IPS DF 6.9 (cell line): Measurements from ENCODE around the gene POU2F2.

Experiments used
- DNase-seq: peaks from one replicate; pipeline ENCODE4 v3.0.0-alpha.2; 2013; ENCODE audit warnings: low read depth, low spot score
- H3K27ac ChIP-seq: one replicate; pipeline ENCODE4 v1.5.1; 2013; ENCODE audit warnings: low read length, control low read depth
- H3K27me3 ChIP-seq: 2 replicates; pipeline ENCODE4 v1.6.1; 2013; ENCODE audit warnings: mild to moderate bottlenecking, low read length; ENCODE audit not compliant: control insufficient read depth, insufficient read depth
- H3K36me3 ChIP-seq: 2 replicates; pipeline ENCODE4 v1.6.1; 2013; ENCODE audit warnings: low read length; ENCODE audit not compliant: control insufficient read depth, insufficient read depth
- H3K4me1 ChIP-seq: 2 replicates; pipeline ENCODE4 v1.6.1; 2013; ENCODE audit warnings: low read length; ENCODE audit not compliant: control insufficient read depth, insufficient read depth
- H3K4me3 ChIP-seq: 2 replicates; pipeline ENCODE4 v1.5.1; 2013; ENCODE audit warnings: mild to moderate bottlenecking, low read length
- H3K9me3 ChIP-seq: 2 replicates; pipeline ENCODE4 v1.6.1; 2013; ENCODE audit warnings: low read length, inconsistent platforms; ENCODE audit not compliant: control insufficient read depth, insufficient read depth
- WGBS: extraction: QIAGEN DNeasy Blood & Tissue Kit; methylation state at CpG from one replicate; pipeline ENCODE4 v1.1.7; 2013; ENCODE audit warnings: mixed read lengths, missing lambda C conversion rate; ENCODE audit not compliant: insufficient read length, insufficient coverage; 5-methylcytosine and 5-hydroxymethylcytosine counted together

The POU2F2 gene

DNA sequence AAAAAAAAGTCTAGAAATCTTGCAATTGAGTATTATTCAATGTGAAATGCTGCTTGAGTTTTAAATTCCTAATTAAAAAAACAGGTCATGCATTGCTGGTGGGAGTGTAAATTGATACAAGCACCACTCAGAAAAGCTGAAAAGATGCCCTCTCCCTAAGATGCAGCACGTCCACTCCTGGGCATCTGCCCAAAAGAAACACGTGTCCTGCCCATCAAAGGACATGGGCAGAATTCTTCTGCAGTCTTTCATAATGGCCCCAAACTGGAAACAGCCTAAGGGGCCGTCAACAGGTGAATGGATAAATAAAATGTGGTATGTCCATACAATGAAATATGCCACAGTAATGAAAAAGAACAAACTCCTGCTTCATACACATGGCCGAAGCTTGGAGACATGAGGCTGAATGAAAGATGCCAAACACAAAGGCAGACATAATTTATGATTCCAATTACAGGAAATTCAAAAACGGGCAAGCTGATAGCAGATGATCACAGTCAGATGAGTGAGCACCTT lies 7.8 kb downstream of the POU2F2 start:
- DNase-seq, result no peak
- Histone ChIP-seq H3K9me3 (no peaks in the 10 kb centered on the region), H3K36me3 (no peaks in the 10 kb centered on the region), H3K4me1 (peaks cover 2% of the 10 kb centered on the region; the same call in 1 of the 2 replicates), H3K27me3 (no peaks in the 10 kb centered on the region), H3K27ac (no peak overlapping the region), H3K4me3 (no peak overlapping the region)
- WGBS, result no CpG with 5 or more reads among the region's 5 CpGs

GRCh38 chr19:42123765-42124164 lies 8.5 kb downstream of the POU2F2 start:
- H3K36me3 ChIP-seq, result no peaks in the 10 kb centered on the region
- no CpG with 5 or more reads among the region's 1 CpG for WGBS
- H3K27me3 ChIP-seq, result no peaks in the 10 kb centered on the region

GRCh38 chr19:42122691-42123607 lies 9.3 kb downstream of the POU2F2 start:
- WGBS, result no CpG with 5 or more reads among the region's 17 CpGs
- DNase-seq, result no peak
- Histone ChIP-seq H3K27ac (no peak overlapping the region), H3K4me1 (peaks cover 2% of the 10 kb centered on the region; the same call in 1 of the 2 replicates), H3K36me3 (no peaks in the 10 kb centered on the region), H3K9me3 (no peaks in the 10 kb centered on the region), H3K4me3 (no peak overlapping the region), H3K27me3 (no peaks in the 10 kb centered on the region)

More at GRCh38 chr19:42123765-42124164, 8.5 kb downstream of the POU2F2 start:
- H3K27ac ChIP-seq, result no peak overlapping the region
- DNase-seq, result no peak
- no peaks in the 10 kb centered on the region for H3K9me3 ChIP-seq
- H3K4me3 ChIP-seq, result no peak overlapping the region
- peaks cover 2% of the 10 kb centered on the region; the same call in 1 of the 2 replicates for H3K4me1 ChIP-seq

- H3K27ac ChIP-seq, result no peak overlapping the region
- no peak overlapping the region for H3K4me3 ChIP-seq
- no peak for DNase-seq
- WGBS, result no CpG with 5 or more reads among the region's 8 CpGs
- H3K9me3 ChIP-seq, result no peaks in the 10 kb centered on the region
- no peaks in the 10 kb centered on the region for H3K27me3 ChIP-seq
- peaks cover 2% of the 10 kb centered on the region; the same call in 1 of the 2 replicates for H3K4me1 ChIP-seq
- no peaks in the 10 kb centered on the region for H3K36me3 ChIP-seq
Observed at GRCh38 chr19:42121656-42122069, 10.6 kb downstream of the POU2F2 start.

DNA sequence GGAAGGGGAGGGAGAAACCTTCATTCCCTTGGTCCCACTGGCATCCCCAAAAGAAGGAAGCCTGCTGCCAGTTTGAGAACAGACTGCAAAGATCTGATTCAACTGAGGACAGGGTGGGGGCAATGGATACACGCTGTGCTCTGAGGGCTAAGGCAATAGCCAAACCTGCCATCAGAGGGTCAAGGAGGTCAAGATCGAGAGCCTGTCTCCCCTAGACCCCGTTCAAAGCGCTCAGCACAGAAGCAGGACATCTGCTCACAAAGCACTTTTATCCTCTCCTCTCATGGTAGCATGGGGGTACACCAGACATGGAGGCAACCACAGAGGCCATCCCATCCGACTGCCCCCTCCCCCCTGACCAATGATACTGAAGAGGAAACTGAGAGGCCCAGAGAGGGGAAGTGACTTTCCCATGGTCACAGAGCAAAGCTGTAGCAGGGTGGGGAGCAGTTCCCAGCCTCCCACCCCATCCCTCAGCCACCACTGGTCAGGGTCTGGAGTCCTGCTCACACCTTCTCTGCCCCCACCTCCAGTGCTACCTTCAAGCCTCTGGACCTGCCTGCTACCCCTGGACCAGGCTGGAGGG lies 11.1 kb downstream of the POU2F2 start:
- no peak overlapping the region for H3K27ac ChIP-seq
- WGBS, result no CpG with 5 or more reads among the region's 5 CpGs
- peaks cover 2% of the 10 kb centered on the region; the same call in 1 of the 2 replicates for H3K4me1 ChIP-seq

DNA sequence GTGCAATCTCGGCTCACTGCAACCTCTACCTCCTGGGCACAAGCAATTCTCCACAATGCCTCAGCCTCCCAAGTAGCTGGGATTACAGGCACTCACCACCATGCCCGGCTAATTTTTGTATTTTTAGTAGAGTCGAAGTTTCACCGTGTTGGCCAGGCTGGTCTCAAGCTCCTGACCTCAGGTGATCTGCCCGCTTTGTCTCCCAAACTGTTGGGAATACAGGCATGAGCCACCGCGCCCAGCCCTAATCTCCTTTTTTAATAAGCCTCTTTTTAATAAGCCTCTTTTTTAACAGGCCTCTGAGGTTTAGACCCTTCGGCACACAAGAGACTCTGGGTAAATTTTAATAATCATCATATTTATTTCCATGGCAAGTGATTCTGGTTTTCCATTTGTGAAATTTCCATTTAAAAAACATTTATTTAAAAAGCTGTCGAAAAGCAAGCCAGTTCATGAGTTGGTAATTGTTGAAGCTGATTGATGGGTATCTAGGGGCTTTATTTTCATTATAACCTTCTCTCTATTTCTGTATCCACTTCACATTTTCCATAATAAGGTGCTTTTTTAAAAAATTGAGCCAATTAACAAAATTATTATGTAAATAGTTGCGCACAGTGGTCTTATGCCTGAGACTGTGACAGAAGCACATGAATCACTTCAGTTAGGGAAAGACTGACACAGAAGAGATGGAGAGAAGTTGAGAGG lies 11.8 kb downstream of the POU2F2 start:
- no peak overlapping the region for H3K4me3 ChIP-seq
- no peak overlapping the region for H3K27ac ChIP-seq
- H3K4me1 ChIP-seq, result peaks cover under 1% of the 10 kb centered on the region; the same call in 1 of the 2 replicates
- no peaks in the 10 kb centered on the region for H3K9me3 ChIP-seq
- DNase-seq, result no peak
- H3K36me3 ChIP-seq, result no peaks in the 10 kb centered on the region
- H3K27me3 ChIP-seq, result no peaks in the 10 kb centered on the region
- no CpG with 5 or more reads among the region's 10 CpGs for WGBS

More for the DNA sequence above, 11.1 kb downstream of the POU2F2 start:
- Histone ChIP-seq H3K36me3 (no peaks in the 10 kb centered on the region), H3K27me3 (no peaks in the 10 kb centered on the region), H3K9me3 (no peaks in the 10 kb centered on the region), H3K4me3 (no peak overlapping the region)
- no peak for DNase-seq

- no CpG with 5 or more reads among the region's 6 CpGs for WGBS
- Histone ChIP-seq H3K9me3 (no peaks in the 10 kb centered on the region), H3K36me3 (no peaks in the 10 kb centered on the region), H3K27ac (no peak overlapping the region), H3K4me1 (peaks cover 3% of the 10 kb centered on the region), H3K27me3 (no peaks in the 10 kb centered on the region), H3K4me3 (no peak overlapping the region)
- DNase-seq, result no peak
Observed at GRCh38 chr19:42117076-42117475, 15.2 kb downstream of the POU2F2 start.

DNA sequence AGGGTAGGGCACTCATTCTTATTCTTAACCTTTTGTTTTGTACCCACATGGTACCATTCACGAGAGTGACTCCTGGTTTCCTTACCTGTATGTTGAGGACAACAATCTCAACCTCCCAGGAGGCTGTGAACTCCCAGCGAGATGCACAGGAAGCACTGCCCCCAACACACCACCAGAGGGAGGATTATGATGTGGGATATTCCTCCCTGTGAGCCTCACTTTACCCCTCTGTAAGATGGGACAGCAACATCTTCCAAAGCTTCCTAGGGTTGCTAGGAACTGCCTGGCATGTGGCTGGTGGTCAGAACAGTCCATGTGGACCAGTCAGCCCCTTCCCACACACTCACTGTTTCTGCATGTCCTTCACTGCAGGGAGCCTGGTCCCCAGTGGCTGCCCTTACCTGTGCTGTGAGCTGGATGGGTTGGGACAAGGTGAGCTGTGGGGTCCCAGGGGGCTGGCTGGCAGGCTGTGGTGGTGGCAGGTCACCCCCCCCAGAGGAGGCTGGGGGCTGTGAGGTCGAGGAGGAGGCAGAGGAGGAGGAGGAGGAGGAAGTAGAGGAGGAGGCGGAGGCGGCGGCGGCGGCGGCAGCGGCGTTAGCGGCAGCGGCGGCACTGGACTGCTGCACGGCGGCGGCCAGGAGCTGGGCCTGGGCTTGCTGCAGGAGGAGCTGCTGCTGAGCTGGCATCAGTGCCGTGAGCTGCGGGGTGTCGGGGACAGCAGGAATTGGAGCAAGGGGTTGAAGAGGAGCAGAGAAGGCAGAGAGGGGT lies 15.8 kb downstream of the POU2F2 start:
- Histone ChIP-seq H3K4me1 (peaks cover 3% of the 10 kb centered on the region), H3K9me3 (no peaks in the 10 kb centered on the region), H3K27ac (no peak overlapping the region), H3K36me3 (no peaks in the 10 kb centered on the region), H3K27me3 (no peaks in the 10 kb centered on the region), H3K4me3 (no peak overlapping the region)
- WGBS, result no CpG with 5 or more reads among the region's 20 CpGs
- no peak for DNase-seq

DNA sequence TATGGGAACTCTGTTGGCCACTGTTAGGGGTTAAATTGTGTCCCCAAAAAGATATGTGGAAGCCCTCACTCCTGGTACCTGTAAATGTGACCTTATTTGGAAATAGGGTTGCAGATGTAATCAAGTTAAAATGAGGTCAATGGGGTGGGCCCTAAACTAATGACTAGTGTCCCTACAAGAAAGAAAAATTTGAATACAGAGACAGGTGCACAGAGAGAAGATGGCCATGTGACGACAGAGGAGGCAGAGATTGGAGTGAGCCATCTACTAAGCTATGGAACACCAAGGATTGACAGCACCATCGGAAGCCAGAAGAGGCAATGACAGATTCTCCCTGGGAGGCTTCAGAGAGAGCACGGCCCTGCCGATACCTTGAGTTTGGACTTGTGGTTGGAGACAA lies 16.5 kb downstream of the POU2F2 start:
- H3K4me1 ChIP-seq, result peaks cover 3% of the 10 kb centered on the region
- no peak overlapping the region for H3K27ac ChIP-seq
- no peak for DNase-seq
- no CpG with 5 or more reads among the region's 4 CpGs for WGBS
- H3K9me3 ChIP-seq, result no peaks in the 10 kb centered on the region
- no peaks in the 10 kb centered on the region for H3K27me3 ChIP-seq
- H3K36me3 ChIP-seq, result no peaks in the 10 kb centered on the region
- H3K4me3 ChIP-seq, result no peak overlapping the region
